Omental fat pad (tissue), 4 donors: Measurements from ENCODE around the gene SYTL2. TPM values are rescaled to one million over a fixed set of nuclear protein-coding genes. Genes with fewer than 3 reads are reported as not detected.
A peak's percentile ranks its signal among the peaks of the same experiment; 100 is the strongest.

Experiments used
- ATAC-seq: fragments of 150-250 bp; one replicate; pipeline ENCODE4 v1.9.1; 2016; ENCODE audit warnings: mild to moderate bottlenecking, moderate library complexity; ENCODE audit not compliant: low FRiP score
- DNase-seq: peaks from one replicate; pipeline ENCODE4 v3.0.0-alpha.2; 2019; ENCODE audit warnings: low spot score
- CTCF ChIP-seq, 3 donors: fragments of 450-650 bp; IDR thresholded peaks; one replicate each; pipeline ENCODE4 v1.5.1; 2016 to 2017; ENCODE audit warnings: antibody characterized with exemption in 3 of 3, mild to moderate bottlenecking in 3 of 3, moderate library complexity in 2 of 3
- total RNA-seq, 4 donors: library from RNA; depleted of rRNA; stranded (reverse); fragments of >200 nt; gene quantifications; one replicate each; pipeline ENCODE4 v1.1.0, GENCODE V29; 2016

SYTL2 gene
- total RNA-seq, 4 donors from 2014 or later = 14.3 to 33.9 (median 17.8) TPM

GRCh38 chr11:85813721-85814120, 2.8 kb upstream of the SYTL2 start:
- ATAC-seq (no peak), DNase-seq (no peak)
- no peak for TF ChIP-seq CTCF (IDR thresholded peaks at IDR 0.05)

- no peak for TF ChIP-seq CTCF (IDR thresholded peaks at IDR 0.05)
- DNase-seq (no peak), ATAC-seq (no peak)
Measured at GRCh38 chr11:85811624-85812023, 683 bp upstream of the SYTL2 start.

- no peak for TF ChIP-seq CTCF (IDR thresholded peaks at IDR 0.05)
- DNase-seq (no peak), ATAC-seq (peak; percentile 24)
Measured at GRCh38 chr11:85810521-85810870, 445 bp downstream of the SYTL2 start.

- ATAC-seq (no peak), DNase-seq (no peak)
Measured at GRCh38 chr11:85809863-85810262, 1.1 kb downstream of the SYTL2 start.

GRCh38 chr11:85809191-85809590, 1.8 kb downstream of the SYTL2 start:
- ATAC-seq (no peak), DNase-seq (no peak)
- no peak for TF ChIP-seq CTCF (IDR thresholded peaks at IDR 0.05)

More at GRCh38 chr11:85809863-85810262, 1.1 kb downstream of the SYTL2 start:
- no peak for TF ChIP-seq CTCF (IDR thresholded peaks at IDR 0.05)

- DNase-seq (no peak), ATAC-seq (no peak)
- TF ChIP-seq CTCF (IDR thresholded peaks at IDR 0.05) = no peak
Measured at GRCh38 chr11:85806876-85807275, 4.1 kb downstream of the SYTL2 start.

GRCh38 chr11:85806016-85806415, 4.9 kb downstream of the SYTL2 start:
- no peak for ATAC-seq
- no peak for DNase-seq
- TF ChIP-seq CTCF (IDR thresholded peaks at IDR 0.05) = no peak
